Activated CD4-positive, CD25-positive, alpha-beta regulatory T cell treated with anti-CD3 and anti-CD28 coated beads, Interleukin-2, amount 50 U/mL, for 72 hours (primary cell): ENCODE results near the gene NMRK2.
"Not testable (repeated sequence)": the region's sequence is repeated elsewhere in the genome, so short reads cannot be mapped to it uniquely, and the experiment has no call there.

ENCODE experiments used
- DNase-seq: peaks from one replicate; pipeline ENCODE4 v3.0.0; 2021

NMRK2 gene, protein sequence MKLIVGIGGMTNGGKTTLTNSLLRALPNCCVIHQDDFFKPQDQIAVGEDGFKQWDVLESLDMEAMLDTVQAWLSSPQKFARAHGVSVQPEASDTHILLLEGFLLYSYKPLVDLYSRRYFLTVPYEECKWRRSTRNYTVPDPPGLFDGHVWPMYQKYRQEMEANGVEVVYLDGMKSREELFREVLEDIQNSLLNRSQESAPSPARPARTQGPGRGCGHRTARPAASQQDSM

GRCh38 chr19:3932931-3933810 is at the start of gene NMRK2:
Gene NMRK2 (plus strand): TSS chr19:3933069. CDS start chr19:3933672, 603 bp downstream.
- DNase-seq, result no peak

GRCh38 chr19:3890591-3890990 is 42.3 kb upstream of the NMRK2 start:
- no peak for DNase-seq

DNA sequence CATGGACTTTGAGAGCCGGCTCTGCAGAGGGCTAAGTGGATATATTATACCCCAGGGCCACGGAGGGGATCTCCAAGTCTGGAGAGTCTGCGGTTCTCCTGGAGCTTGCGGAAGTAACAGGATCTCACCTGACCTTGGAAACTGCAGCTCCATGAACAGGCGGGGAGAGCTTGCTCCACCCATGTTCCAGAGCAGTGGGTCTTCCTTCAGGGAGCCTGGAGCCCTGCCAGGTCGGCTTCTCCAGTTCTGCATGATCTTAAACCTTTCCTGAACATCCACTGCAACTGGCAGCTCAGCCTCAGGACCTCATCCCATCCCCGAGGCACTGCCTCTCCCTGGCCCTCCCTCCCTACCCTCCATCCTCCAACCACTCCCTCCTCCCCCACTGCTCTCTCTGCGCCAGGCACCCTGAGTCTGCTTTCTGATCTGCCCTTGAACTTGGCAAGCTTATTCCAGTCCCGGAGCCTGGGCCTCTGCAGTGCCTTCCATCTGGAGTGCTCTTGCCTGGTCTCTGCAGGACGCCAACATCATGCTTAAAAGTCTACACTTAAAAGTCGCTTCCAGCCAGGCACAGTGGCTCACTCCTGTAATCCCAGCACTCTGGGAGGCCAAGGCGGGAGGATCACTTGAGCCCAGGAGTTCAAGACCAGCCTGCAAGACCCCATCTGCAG is 39.2 kb upstream of the NMRK2 start:
- DNase-seq, result no peak

GRCh38 chr19:3894959-3895358 is 37.9 kb upstream of the NMRK2 start:
- DNase-seq, result not testable (repeated sequence)

DNA sequence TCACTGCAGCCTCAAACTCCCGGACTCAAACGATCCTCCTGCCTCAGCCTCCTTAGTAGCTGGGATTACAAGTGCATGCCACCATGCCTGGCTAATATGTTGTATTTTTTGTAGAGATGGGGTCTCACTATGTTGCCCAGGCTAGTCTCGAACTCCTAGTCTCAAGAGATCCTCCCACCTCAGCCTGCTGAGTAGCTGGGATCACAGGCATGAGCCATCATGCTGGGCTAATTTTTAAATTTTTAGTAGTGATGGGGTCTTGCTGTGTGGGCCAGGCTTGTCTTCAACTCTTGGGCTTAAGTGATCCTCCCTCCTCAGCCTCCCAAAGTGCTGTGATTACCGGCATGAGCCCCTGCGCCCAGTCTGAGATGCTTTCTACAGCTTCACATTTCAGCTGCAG is 37.1 kb upstream of the NMRK2 start:
- no peak for DNase-seq

- DNase-seq, result no peak
Observed at GRCh38 chr19:3897936-3898335, 34.9 kb upstream of the NMRK2 start.

- no peak for DNase-seq
Observed at GRCh38 chr19:3898426-3898825, 34.4 kb upstream of the NMRK2 start.

- no peak for DNase-seq
Observed at GRCh38 chr19:3899531-3900294, 33.2 kb upstream of the NMRK2 start.

GRCh38 chr19:3902317-3902973 is 30.4 kb upstream of the NMRK2 start:
- no peak for DNase-seq

- DNase-seq, result no peak
Observed at GRCh38 chr19:3904233-3904632, 28.6 kb upstream of the NMRK2 start.

- DNase-seq, result no peak
Observed at GRCh38 chr19:3907626-3908265, 25.1 kb upstream of the NMRK2 start.

- no peak for DNase-seq
Observed at GRCh38 chr19:3908266-3909054, 24.4 kb upstream of the NMRK2 start.

DNA sequence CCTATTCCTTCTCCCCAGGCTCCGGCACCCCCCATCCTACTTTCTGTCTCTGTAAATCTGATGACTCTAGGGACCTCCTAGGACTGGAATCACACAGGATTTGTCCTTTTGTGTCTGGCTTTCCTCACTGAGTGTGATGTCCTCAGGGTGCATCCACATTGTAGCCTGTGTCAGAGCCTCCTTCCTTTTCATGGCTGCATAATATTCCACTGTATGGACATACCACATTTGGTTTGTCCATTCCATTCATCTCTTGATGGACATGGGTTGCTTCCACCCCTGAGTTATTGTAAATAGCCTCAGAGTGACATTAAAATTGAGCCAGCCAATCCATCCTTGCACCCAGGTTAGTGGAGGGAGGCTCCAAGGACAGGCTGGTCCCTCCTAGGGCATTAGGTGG is 22.8 kb upstream of the NMRK2 start:
- no peak for DNase-seq

- no peak for DNase-seq
Observed at GRCh38 chr19:3914199-3914598, 18.7 kb upstream of the NMRK2 start.

DNA sequence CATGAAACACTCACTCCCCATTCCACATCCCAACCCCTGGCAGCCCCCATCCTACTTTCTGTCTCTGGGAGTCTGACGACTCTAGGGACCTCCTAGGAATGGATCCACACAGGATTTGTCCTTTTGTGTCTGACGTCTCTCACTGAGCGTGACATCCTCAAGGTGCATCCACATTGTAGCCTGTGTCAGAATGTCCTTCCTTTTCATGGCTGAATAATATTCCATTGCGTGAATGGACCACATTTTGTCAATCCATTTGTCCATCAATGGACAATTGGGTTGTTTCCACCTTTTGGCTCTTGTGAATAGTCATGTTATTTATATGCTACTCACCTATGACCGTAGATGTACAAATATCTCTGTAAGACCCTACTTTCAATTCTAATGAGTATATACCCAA is 16.8 kb upstream of the NMRK2 start:
- no peak for DNase-seq

GRCh38 chr19:3919793-3920192 is 13.1 kb upstream of the NMRK2 start:
- DNase-seq, result no peak

- no peak for DNase-seq
Observed at GRCh38 chr19:3923096-3923758, 9.6 kb upstream of the NMRK2 start.

DNA sequence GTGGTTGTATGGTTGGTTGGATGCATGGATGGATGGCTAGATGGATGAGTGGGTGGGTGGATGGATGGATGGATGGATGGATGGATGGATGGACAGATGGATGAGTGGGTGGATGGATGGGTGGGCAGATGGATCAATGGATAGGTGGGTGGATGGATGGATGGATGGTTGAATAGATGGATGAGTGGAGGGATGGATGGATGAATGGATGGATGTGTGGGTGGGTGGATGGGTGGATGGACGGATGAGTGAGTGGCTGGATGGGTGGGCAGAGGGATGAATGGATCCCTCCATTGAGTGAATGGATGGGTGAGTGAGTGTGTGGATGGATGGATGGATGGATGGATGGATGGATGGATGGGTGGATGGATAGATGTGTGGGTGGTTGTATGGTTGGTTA is 9.0 kb upstream of the NMRK2 start:
- DNase-seq, result no peak

- DNase-seq, result no peak
Observed at GRCh38 chr19:3931041-3931440, 1.8 kb upstream of the NMRK2 start.
